Anterior cingulate cortex (tissue), 58 donors: Measurements from ENCODE around the gene GJB1.

Source experiments
- DNase-seq, 58 donors: peaks; one replicate each; lab custom pipeline; 2025; lab: John Stamatoyannopoulos, UW

GJB1 gene

DNA sequence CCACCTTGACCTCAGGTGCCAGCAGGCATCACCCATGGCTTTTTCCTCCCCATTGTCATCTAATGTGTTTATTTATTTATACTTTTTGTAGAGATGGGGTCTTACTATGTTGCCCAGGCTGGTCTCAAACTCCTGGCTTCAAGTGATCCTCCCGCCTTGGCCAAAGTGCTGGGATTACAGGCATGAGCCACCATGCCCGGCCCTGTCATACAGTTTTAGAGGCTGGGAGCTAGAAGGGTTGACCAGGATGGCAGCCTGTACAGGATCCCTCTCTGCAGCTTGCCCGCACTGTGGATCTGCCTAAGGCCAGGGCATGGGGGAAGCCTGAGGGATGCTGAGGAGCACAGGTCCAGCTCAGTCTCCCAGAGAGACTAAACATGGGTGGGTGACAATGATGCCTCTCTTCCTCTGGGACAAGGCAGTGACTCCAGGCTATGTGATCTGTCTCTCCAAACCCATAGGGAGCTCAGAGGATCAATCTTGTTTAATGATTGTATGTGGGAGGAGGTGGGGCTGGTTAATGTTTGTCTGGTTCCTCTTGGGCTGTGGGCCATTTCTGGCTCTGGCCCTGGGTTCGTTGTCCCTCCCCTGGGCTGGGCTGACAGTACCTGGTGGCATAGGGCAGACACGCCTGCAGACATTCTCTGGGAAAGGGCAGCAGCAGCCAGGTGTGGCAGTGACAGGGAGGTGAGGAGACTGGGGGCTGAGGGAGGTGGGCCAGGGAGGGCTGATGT, 8.3 kb upstream of the GJB1 start:
- DNase-seq, result no peak

DNA sequence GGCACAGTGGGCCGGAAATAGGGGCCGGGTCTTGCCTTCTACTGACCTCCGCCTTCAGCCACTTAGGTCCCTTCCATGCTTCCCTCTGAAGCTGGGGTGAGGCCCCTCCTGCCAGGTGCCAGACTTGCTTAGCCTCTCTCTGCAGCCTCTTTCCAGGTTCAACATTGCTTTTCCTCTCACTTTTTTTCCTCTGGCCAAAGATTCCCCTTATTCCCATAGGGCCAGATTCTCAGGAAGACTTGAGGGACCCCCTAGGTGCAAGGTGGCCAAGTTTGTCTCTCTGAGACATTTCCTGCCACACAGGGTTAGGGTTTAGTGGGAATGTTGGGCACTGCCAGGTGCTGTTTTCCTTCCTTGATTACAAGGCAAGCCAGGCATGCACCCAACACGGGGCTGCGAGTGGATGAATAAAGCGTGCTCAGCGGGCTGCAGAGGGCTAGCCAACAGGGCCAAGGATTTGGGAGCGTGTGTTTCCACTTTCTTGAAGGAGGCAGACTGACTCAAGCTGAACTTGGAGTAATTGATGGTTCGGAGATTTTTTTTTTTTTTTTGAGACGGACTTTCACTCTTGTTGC, 7.6 kb upstream of the GJB1 start:
- no peak for DNase-seq

DNA sequence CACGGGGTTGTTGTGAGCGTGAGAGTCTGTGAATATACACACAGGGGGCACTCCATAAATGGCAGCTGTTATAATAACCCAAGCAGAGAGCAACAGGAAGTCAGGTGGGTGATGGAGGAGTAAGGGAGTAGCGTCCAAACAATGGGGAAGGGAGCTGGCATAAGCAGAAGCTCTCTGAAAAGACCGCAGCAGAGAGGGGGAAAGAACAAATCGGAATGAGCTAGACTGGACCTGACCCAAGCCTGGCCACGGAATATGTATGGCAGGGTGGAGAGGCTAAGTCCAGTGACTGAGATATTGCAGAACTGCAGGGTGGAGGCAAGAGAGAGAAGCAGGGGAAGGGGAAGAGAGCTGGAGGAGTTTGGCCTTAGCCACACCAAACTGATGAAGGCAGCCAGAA, 6.5 kb upstream of the GJB1 start:
- no peak for DNase-seq

GRCh38 chrX:71217298-71217697, 5.7 kb upstream of the GJB1 start:
- DNase-seq, result no peak

DNA sequence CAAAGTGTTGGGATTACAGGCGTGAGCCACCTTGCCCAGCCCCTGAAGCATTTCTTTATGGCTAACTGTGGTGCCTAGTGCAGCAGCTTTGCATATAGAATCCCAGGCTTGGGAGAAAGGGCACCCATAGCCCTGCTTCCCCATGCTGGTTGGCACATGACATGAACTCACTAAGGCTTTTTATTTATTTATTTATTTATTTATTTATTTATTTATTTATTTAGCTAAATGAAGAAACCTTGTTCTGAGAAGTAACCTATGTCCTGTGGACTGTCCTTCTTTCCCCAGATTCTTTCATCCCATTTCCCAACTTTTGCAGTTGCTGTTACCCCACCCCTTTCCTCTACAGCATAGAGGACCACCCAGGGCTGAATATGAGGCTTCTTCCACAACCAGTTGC, 1.9 kb upstream of the GJB1 start:
- DNase-seq, result no peak

- no peak for DNase-seq
Measured at GRCh38 chrX:71224098-71224708, 1.2 kb downstream of the GJB1 start.

GRCh38 chrX:71225009-71225408, 2.0 kb downstream of the GJB1 start:
- no peak for DNase-seq

- DNase-seq, result no peak
Measured at GRCh38 chrX:71225676-71226075, 2.7 kb downstream of the GJB1 start.

DNA sequence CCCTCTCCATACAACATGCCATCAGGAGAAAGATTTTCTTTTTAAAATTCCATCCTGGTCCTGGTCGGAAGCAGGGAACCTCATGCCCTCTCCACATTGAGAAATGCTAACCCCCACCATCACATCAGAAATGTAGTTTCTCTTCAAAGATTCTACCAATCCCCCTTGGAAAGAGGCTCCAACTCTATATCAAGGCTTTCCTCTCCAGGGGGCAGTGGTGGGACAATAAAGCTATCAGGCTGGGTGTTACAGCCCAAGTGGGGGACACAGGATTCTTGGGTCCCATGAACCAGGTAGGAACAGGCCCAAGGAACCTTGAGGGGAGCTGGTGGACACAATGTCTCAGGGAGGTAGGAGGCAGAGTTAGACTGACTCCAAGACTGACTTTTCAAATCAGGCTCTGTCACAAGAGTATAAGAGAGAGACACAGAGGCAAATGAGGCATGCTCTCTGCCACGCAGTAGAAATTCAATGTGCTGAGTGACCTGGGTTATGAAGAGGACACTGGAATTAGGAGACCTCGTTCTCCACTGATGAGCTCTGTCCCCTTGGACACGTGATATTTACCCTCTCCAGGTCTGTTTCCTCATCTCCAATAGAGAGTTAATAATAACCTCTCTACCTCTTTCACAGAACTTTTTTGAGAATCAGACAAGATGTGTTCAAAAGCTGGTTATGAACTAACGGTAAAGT, 4.5 kb downstream of the GJB1 start:
- no peak for DNase-seq

- DNase-seq, result no peak
Measured at GRCh38 chrX:71228063-71228642, 5.1 kb downstream of the GJB1 start.

GRCh38 chrX:71235482-71235881, 12.5 kb downstream of the GJB1 start:
- DNase-seq, result no peak

DNA sequence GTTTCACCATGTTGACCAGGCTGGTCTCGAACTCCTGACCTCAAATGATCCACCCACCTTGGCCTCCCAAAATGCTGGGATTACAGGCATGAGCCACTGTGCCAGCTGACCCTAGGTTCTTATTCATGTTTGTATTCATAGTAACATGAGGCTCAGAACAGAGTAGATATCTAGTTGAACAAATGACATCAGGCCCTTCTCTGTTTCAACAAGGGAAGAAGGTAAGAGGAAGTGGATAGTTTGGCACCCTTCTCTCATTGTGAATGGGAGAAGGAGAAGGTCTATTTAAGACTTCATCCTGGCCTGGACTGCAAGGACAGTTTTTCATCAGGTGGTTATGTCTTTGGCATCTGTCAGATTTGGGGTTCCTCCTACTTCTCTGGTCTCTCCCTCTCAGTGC, 13.8 kb downstream of the GJB1 start:
- DNase-seq, result no peak

- no peak for DNase-seq
Measured at GRCh38 chrX:71239781-71240180, 16.8 kb downstream of the GJB1 start.

GRCh38 chrX:71241301-71241700, 18.3 kb downstream of the GJB1 start:
- no peak for DNase-seq

DNA sequence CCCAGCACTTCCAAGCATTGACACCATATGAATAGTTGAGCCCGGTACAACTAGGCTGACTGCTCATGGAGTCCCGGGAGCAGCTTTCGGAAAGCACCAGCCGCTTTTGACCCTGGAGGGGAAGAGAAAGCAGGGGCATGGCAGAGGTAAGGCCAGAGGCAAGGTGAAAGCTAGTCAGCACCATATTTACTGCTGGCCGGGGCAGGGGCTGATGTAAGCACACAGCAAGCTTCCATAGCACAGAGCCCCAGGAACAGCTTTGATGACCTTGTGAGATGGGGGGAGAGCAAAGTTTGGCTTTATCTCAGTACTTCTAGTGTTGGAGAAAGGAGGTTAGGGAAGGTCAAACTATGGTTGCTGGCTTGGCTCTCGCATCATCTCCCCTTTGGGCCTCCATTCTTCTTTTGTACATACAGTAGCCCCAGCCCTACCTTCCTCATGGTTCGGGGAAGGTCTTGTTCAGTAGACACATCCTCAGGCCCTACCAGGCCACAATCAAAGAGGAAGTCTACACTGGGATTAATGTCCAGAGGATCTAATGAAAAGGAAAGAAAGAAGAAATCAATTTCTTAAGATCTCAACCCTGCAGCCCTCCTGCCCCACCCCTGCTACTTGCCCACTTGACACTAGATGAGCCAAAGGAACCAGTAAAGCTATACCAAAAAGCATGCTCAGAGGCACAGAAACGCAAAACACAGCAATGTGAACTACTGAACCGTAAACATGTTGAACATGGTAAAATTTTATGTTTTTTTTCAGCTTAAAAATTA, 21.5 kb downstream of the GJB1 start:
- no peak for DNase-seq

DNA sequence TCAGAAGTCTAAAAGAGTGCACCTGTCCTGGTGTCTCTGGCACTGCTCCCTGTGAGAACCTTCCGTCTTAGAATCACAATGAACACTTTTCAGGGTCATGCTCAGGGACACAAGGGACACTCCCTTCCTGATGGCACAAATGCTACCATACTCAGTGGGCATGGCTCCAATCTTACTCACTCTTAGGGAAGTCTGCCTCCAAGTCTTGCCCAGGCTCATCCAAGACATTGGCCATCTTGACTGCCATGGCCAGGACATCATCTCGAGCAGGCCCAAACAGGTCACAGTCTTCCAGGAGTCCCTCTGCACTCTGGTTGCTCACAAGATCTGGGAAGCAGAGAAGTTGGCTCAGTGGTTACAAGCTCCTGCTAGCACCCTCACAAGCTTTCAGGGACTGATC, 22.1 kb downstream of the GJB1 start:
- DNase-seq, result no peak

GRCh38 chrX:71250841-71251240, 27.8 kb downstream of the GJB1 start:
- DNase-seq, result no peak

GRCh38 chrX:71251466-71251973, 28.5 kb downstream of the GJB1 start:
- peak in 1 of 58 donors; percentile 0 for DNase-seq

DNA sequence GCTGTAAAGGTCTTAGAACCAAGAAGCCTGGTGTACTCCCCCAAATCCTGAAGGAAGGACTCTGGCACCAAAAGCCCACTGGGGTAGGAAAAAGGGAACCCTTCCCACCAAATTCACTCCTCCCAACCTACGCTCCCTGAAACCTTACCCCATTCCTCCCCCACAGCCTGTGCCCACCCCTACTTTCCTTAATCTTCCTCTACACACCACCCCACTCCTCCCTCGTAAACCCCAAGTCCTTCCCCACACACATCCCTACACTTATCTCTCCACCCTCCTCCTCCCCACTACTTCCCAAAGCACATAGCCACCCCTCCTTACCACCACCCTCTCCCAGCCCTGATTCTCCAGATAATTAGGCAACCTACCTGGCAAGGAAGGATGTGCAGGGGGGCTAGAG, 29.2 kb downstream of the GJB1 start:
- DNase-seq, result no peak
